Activated naive CD8-positive, alpha-beta T cell treated with anti-CD3 and anti-CD28 coated beads, Interleukin-2, amount 50 U/mL, for 24 hours (primary cell): Measurements from ENCODE around the gene ZDHHC19.
"Not testable (repeated sequence)": the region's sequence is repeated elsewhere in the genome, so short reads cannot be mapped to it uniquely, and the experiment has no call there.

ENCODE experiments used
- ATAC-seq: fragments of 150-1000 bp; cut with Tn5 transposase; one replicate; pipeline ENCODE4 v1.10.0; 2021
- DNase-seq: peaks from one replicate; pipeline ENCODE4 v3.0.0; 2021
- H3K27ac Mint-ChIP-seq: one replicate; pipeline ENCODE4 v1.8.0; 2021; ENCODE audit warnings: mild to moderate bottlenecking, mixed read lengths
- H3K27me3 Mint-ChIP-seq: one replicate; pipeline ENCODE4 v1.8.0; 2021; ENCODE audit warnings: mixed read lengths
- H3K36me3 Mint-ChIP-seq: one replicate; pipeline ENCODE4 v1.8.0; 2021; ENCODE audit warnings: low read depth, mixed read lengths
- H3K4me1 Mint-ChIP-seq: one replicate; pipeline ENCODE4 v1.8.0; 2021; ENCODE audit warnings: mixed read lengths
- H3K4me3 Mint-ChIP-seq: one replicate; pipeline ENCODE4 v1.8.0; 2021; ENCODE audit warnings: mild to moderate bottlenecking, moderate library complexity, mixed read lengths
- H3K9me3 Mint-ChIP-seq: one replicate; pipeline ENCODE4 v1.8.0; 2021; ENCODE audit warnings: mixed read lengths

ZDHHC19 gene

GRCh38 chr3:196198081-196198675 lies 13.0 kb downstream of the ZDHHC19 start:
- Mint-ChIP-seq H3K27me3 (no peaks in the 10 kb centered on the region), H3K36me3 (no peaks in the 10 kb centered on the region), H3K4me1 (peaks cover 25% of the 10 kb centered on the region), H3K9me3 (no peaks in the 10 kb centered on the region), H3K4me3 (no peak overlapping the region), H3K27ac (no peak overlapping the region)
- DNase-seq: no peak
- ATAC-seq: no peak

DNA sequence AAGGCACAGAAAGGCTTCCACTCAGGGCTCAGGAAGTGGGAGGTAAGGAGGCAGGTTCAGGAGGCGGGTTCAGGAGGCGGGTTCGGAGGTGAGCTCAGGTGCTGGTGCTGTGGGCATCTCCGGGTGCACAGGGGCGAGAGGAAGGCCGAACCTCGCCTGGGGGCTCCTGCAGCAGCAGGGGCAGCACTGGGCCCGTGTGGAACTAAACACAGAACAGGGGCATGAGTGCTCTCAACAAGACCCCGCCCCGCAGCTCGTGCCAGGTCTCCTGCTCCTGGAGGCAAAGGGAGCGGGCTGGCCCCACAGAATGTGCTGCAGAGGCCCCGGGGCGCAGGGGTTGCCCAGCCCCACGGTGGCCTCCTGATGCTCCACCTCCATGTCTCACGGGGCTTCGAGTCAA lies 13.7 kb downstream of the ZDHHC19 start:
- Mint-ChIP-seq H3K9me3 (no peaks in the 10 kb centered on the region), H3K27ac (no peak overlapping the region), H3K36me3 (no peaks in the 10 kb centered on the region), H3K4me3 (no peak overlapping the region), H3K27me3 (no peaks in the 10 kb centered on the region), H3K4me1 (peaks cover 27% of the 10 kb centered on the region)
- DNase-seq (no peak), ATAC-seq (no peak)

DNA sequence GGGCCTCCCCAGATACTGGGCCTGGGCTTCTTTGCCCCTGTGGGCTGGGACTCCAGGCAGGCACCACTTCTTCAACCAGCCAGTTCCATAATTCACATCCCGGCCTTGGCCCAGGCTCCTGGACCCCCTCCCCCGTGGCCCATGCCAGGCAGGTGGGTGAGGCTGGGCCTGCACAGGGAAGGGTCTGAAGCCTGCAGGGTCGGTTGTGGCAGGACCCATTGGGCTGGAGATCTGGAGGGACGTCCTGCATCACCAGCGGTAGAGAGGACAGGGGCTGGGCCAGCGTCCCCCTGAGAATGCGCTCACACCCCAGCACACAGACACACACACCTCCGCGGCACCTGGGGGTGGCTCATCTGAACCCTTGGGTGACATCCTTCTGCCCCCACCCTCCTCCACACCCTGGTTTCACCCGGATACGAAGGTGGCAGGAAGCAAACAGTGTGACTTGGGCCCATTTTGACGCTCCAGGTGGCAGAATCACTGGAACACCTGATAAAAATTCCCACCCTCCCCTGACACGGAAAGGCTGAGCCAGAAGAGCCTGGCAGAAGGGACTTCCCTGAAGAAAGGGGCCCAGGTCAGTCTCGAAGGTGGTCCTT lies 15.4 kb downstream of the ZDHHC19 start:
- no peak for DNase-seq
- ATAC-seq: no peak

GRCh38 chr3:196194542-196194915 lies 16.7 kb downstream of the ZDHHC19 start:
- no peak for DNase-seq
- Mint-ChIP-seq H3K4me3 (no peak overlapping the region), H3K27me3 (no peaks in the 10 kb centered on the region), H3K36me3 (no peaks in the 10 kb centered on the region), H3K27ac (no peak overlapping the region), H3K4me1 (peaks cover 47% of the 10 kb centered on the region), H3K9me3 (no peaks in the 10 kb centered on the region)
- ATAC-seq: no peak

More for the DNA sequence above, 15.4 kb downstream of the ZDHHC19 start:
- H3K9me3 Mint-ChIP-seq: no peaks in the 10 kb centered on the region
- H3K4me3 Mint-ChIP-seq: no peak overlapping the region
- peaks cover 42% of the 10 kb centered on the region for H3K4me1 Mint-ChIP-seq
- no peak overlapping the region for H3K27ac Mint-ChIP-seq
- H3K36me3 Mint-ChIP-seq: no peaks in the 10 kb centered on the region
- H3K27me3 Mint-ChIP-seq: no peaks in the 10 kb centered on the region

DNA sequence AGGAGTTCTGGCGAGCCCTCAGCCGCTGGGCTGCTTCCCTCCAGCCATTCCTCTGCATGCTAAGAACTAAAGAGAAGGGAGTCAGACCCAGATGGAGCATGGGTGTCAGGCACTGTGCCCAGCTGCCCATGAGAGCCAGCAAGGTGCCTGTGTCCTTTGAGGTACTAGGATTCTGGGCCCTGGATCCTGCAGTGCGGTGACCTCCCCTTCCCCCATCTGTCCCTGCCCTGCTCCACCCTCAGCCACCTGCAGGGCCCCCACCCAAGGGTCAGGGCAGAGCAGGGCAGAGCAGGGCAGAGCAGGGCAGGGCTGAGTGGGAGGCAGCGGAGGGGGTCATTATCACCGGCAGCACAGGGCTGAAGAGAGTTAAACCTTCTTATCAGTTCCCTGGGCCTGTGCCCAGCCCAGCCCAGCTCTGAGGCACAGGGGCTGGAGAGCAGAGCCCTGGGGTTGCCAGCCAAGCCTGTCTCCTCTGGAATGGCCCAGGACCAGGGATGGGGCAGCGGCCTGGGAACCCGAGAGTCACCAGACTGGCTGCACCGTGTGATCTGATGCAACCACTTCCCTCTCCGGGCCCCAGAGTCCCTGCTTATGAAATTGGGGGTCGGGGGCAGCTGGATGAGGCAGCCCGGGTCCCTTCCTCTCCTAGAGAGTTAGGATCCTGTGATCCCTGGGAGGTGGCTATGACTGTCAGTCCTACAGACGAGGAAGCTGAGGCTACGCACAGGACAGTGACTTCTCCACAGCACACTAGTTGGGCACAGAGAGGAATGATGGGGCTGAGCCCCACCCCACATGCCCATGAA lies 17.3 kb downstream of the ZDHHC19 start:
- no peaks in the 10 kb centered on the region for H3K9me3 Mint-ChIP-seq
- DNase-seq (no peak), ATAC-seq (no peak)
- H3K27ac Mint-ChIP-seq: peak overlapping the region; percentile 86
- H3K4me1 Mint-ChIP-seq: peaks cover 47% of the 10 kb centered on the region
- H3K4me3 Mint-ChIP-seq: no peak overlapping the region
- no peaks in the 10 kb centered on the region for H3K36me3 Mint-ChIP-seq
- H3K27me3 Mint-ChIP-seq: no peaks in the 10 kb centered on the region

- Mint-ChIP-seq H3K4me3 (peak overlapping the region; percentile 48), H3K36me3 (no peaks in the 10 kb centered on the region), H3K27me3 (no peaks in the 10 kb centered on the region), H3K27ac (peak overlapping the region; percentile 86), H3K9me3 (no peaks in the 10 kb centered on the region), H3K4me1 (peaks cover 47% of the 10 kb centered on the region)
- no peak for DNase-seq
- peak; percentile 22 for ATAC-seq
Measured at GRCh38 chr3:196193133-196193735, 18.0 kb downstream of the ZDHHC19 start.

GRCh38 chr3:196192524-196193051 lies 18.6 kb downstream of the ZDHHC19 start:
- Mint-ChIP-seq H3K27me3 (no peaks in the 10 kb centered on the region), H3K4me3 (peak overlapping the region; percentile 48), H3K4me1 (peaks cover 41% of the 10 kb centered on the region), H3K36me3 (no peaks in the 10 kb centered on the region), H3K9me3 (no peaks in the 10 kb centered on the region), H3K27ac (peak overlapping the region; percentile 86)
- DNase-seq (no peak), ATAC-seq (no peak)

DNA sequence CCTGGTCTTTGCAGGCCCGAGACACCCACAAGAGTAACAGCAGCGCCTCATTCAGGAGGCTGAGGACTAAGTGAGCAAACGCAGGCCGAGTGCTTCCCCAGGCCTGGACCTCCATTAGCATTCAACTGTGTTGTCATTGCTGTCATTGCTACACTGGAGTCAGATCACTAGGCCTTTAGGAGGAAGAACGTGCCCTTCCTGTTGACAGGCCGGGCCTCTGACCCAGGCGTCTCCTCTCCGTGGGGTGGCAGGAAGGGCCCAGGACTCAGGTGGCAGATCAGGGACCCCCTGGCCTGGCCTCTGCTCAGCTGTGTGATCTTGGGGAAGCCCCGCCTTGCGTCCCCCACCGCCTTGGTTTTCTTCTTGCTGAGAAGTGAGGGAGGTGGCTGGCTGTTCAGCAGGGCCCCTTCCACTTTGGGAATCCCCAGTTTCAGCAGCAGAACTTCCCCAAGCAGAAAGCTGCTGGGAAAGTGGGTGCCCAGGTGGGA lies 19.1 kb downstream of the ZDHHC19 start:
- Mint-ChIP-seq H3K4me1 (peaks cover 39% of the 10 kb centered on the region), H3K4me3 (peak overlapping the region; percentile 48), H3K36me3 (no peaks in the 10 kb centered on the region), H3K27ac (peak overlapping the region; percentile 86), H3K9me3 (no peaks in the 10 kb centered on the region), H3K27me3 (no peaks in the 10 kb centered on the region)
- DNase-seq (peak; percentile 68), ATAC-seq (peak; percentile 56)

DNA sequence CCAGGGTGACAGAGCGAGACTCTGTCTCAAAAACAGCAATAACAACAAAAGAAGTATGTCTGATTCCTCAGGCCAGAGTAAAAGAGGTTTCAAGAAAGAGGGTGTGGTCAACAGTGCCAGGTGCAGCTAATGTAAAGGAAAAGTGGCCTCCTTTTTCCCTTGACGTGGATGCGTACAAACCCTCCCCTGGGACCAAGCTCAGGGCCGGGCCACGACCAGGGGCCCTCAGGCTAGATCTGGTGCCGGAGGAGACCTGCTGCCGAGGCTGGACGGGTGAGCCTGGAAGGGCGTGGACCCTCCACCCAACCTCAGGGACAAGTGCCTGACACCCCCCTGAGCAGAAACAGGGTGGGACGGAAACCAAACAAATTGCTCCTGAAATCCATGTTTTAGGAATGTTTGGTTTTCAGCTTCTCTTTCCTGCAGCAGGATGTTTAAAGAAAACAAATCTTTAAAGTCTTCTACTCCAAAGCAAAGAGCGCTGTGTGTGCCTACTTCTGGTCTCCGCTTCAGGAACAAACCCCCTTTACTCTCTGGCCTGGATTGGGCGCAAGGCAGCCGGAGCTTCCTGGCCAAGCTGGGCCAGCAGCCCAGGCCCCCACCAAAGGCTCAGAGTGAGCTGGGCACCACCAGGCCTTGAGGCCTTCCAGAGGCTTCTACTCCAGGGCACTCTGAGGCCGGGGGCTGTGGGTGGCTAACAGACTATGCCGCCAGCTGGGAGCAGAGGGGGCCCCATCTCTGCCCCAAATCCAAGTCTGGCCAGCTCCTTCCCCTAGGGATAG lies 21.4 kb downstream of the ZDHHC19 start:
- ATAC-seq (no peak), DNase-seq (no peak)
- no peaks in the 10 kb centered on the region for H3K36me3 Mint-ChIP-seq
- H3K27me3 Mint-ChIP-seq: no peaks in the 10 kb centered on the region
- no peak overlapping the region for H3K27ac Mint-ChIP-seq
- peaks cover 42% of the 10 kb centered on the region for H3K4me1 Mint-ChIP-seq
- no peak overlapping the region for H3K4me3 Mint-ChIP-seq
- H3K9me3 Mint-ChIP-seq: no peaks in the 10 kb centered on the region

- H3K27ac Mint-ChIP-seq: peak overlapping the region; percentile 46
Measured at GRCh38 chr3:196186651-196187573, 24.3 kb downstream of the ZDHHC19 start.

DNA sequence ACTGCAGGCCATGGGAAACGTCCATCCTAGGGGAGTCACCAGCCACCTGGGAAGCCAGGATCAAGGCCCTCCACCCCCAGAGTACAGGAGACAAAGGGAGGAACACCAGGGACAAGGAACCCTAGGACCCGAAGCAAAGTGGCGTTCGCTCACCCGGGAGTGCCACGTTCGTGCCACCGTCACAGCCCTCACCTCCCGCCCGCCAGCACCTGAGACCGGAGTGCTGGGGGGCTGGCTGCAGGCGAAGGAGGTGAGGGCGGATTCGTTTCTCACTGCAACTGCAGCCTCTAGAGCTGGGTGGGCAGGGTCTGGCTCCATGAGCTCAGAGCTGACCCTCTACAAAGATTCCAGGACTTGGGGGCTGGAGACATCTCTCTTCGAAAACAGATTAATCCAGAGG lies 26.3 kb downstream of the ZDHHC19 start:
- Mint-ChIP-seq H3K27ac (no peak overlapping the region), H3K4me1 (peaks cover 53% of the 10 kb centered on the region)

More at GRCh38 chr3:196186651-196187573, 24.3 kb downstream of the ZDHHC19 start:
- peaks cover 46% of the 10 kb centered on the region for H3K4me1 Mint-ChIP-seq
- DNase-seq (no peak), ATAC-seq (no peak)
- no peaks in the 10 kb centered on the region for H3K27me3 Mint-ChIP-seq
- no peaks in the 10 kb centered on the region for H3K36me3 Mint-ChIP-seq
- H3K4me3 Mint-ChIP-seq: no peak overlapping the region
- H3K9me3 Mint-ChIP-seq: no peaks in the 10 kb centered on the region

DNA sequence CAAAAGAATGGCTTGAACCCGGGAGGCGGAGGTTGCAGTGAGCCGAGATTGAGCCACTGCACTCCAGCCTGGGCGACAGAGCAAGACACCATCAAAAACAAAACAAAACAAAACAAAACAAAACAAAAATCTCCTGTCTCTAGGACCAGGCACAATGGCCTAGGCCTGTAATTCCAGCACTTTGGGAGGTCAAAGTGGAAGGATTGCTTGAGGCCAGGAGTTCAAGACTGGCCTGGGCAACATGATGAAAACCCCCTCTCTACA lies 27.1 kb downstream of the ZDHHC19 start:
- H3K9me3 Mint-ChIP-seq, H3K36me3 Mint-ChIP-seq, ATAC-seq, H3K4me3 Mint-ChIP-seq, DNase-seq, H3K27me3 Mint-ChIP-seq: not testable (repeated sequence)
- Mint-ChIP-seq H3K27ac (peak overlapping the region; percentile 74), H3K4me1 (peaks cover 61% of the 10 kb centered on the region)

More for the DNA sequence above, 26.3 kb downstream of the ZDHHC19 start:
- DNase-seq: no peak
- H3K27me3 Mint-ChIP-seq: no peaks in the 10 kb centered on the region
- H3K4me3 Mint-ChIP-seq: no peak overlapping the region
- ATAC-seq: no peak
- no peaks in the 10 kb centered on the region for H3K36me3 Mint-ChIP-seq
- no peaks in the 10 kb centered on the region for H3K9me3 Mint-ChIP-seq

DNA sequence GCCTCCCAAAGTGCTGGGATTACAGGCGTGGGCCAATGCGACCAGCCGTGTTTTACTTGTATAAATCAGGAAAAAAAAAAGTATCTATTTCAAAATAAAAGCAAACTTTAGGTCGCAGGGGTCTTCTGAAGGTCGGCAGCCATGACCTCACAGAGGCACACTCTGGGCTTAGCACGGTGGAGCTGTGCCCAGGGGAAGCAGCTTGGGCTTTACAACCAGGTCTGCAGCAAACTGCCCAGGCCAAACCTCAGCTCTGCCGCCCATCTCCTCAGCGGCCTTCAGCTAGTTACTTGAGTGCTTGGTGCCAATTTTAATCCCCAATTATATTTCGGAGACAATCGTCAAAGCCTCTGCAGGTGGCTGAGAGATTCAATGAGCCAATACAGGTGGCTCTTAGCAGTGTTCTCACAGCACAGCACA lies 30.1 kb downstream of the ZDHHC19 start:
- H3K36me3 Mint-ChIP-seq: no peaks in the 10 kb centered on the region
- H3K9me3 Mint-ChIP-seq: no peaks in the 10 kb centered on the region
- H3K4me3 Mint-ChIP-seq: no peak overlapping the region
- ATAC-seq (no peak), DNase-seq (no peak)
- H3K27ac Mint-ChIP-seq: peak overlapping the region; percentile 97
- no peaks in the 10 kb centered on the region for H3K27me3 Mint-ChIP-seq
- peaks cover 59% of the 10 kb centered on the region for H3K4me1 Mint-ChIP-seq
